GM12872 (cell line): Measurements from ENCODE around the gene CDK1.

ENCODE experiments used
- CTCF ChIP-seq: IDR thresholded peaks from 3 replicates; pipeline ENCODE4 v1.5.1; 2011; ENCODE audit warnings: low read depth, mild to moderate bottlenecking, low read length, moderate library complexity; ENCODE audit not compliant: insufficient read depth

CDK1 gene

GRCh38 chr10:60734226-60734625, 44.1 kb upstream of the CDK1 start:
- no peak for TF ChIP-seq CTCF

DNA sequence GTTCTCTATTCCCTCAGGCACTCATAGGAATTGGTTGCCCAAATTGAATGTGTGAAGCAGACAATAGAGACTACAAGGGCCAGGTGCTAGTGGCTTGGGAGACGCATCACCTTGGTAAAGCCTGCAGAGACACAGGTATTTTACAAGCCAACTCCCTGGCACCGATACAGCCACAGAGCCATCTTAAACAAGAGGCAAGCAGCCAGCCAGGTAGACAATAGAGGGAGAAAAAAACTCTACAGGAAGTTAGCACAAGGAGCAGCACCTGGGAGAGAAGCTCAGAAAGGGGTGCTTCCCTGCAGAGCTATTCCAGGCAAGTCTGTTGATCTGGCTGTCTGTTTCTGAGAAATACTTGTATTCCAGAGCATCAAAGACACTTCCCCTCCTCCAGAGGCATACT, 43.0 kb upstream of the CDK1 start:
- no peak for TF ChIP-seq CTCF

GRCh38 chr10:60737242-60737641, 41.0 kb upstream of the CDK1 start:
- no peak for TF ChIP-seq CTCF

GRCh38 chr10:60739558-60739957, 38.7 kb upstream of the CDK1 start:
- TF ChIP-seq CTCF, result no peak

GRCh38 chr10:60742512-60742911, 35.8 kb upstream of the CDK1 start:
- no peak for TF ChIP-seq CTCF

DNA sequence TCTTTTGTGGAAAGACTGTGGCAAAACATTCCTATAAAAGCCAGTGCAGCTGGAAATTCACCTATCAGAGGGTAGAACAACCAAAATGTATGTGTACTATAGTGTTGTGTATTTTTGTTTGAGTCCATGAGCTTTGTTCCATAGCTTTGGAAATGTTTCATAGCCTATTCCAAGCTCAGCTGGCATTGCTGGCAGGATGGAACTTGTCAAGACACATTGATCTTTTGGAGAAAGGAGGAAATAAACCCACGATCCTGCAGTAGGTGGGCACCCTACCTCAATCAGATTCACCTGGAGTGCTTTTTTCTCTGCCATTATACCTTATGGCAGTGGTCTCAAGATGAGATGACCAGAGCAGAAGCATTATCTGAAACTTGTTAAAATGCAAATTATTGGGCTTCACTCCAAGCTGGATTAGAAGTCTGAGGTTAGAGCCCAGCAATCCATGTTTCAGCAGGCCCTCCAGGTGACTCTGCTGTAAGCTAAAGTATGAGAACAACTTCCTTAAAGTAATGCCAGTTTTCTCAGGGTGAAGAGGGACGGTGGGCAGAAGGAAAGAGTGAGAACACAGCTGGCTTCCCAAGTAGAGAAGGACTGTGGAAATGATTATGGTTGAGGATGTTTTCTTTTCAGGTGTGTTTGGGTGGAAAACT, 30.3 kb upstream of the CDK1 start:
- TF ChIP-seq CTCF, result no peak

DNA sequence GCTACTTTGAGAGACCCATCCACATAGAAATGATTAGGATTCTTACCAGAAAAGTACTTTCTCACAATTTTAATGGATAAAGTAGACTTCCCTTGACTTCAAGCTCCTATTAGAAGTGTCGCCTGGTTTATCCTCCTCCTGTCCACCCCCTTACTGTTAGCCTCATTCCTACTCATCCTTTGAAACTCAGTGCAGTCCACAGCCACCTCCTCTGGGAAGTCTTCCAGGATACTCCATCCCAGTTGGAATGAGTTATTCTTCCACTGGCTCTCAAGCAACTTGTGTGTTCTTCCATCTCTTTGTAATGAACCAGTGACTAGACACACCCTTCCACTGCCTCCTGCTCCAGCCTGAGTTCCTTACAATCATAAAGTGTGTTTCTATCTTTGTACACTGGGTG, 25.1 kb upstream of the CDK1 start:
- no peak for TF ChIP-seq CTCF

DNA sequence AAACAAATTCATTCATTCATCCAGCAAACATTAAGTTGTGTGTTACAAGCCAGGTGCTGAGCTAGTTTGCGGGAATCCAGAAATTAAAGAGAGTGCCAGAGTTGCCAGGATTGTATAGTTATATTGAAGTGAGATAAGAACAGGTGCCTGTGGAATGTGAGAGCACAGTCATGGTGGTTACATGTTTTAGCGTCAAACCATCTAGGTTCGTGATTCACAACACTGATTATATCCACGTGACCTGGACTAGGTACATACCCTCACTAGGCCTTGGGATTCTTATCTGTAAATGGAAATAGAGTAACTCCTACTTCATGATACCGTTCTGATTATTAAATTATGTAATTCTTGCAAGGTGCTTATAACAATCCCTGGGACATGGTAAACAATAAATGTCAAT, 24.5 kb upstream of the CDK1 start:
- no peak for TF ChIP-seq CTCF
